ENCODE measurements around the gene C16orf95.

The C16orf95 gene

GRCh38 chr16:87347932-87348615 is 30.9 kb upstream of the C16orf95 start:
- no peak for DNase-seq (ENCODE audit: low read depth)
- TF ChIP-seq, protein P1, sequence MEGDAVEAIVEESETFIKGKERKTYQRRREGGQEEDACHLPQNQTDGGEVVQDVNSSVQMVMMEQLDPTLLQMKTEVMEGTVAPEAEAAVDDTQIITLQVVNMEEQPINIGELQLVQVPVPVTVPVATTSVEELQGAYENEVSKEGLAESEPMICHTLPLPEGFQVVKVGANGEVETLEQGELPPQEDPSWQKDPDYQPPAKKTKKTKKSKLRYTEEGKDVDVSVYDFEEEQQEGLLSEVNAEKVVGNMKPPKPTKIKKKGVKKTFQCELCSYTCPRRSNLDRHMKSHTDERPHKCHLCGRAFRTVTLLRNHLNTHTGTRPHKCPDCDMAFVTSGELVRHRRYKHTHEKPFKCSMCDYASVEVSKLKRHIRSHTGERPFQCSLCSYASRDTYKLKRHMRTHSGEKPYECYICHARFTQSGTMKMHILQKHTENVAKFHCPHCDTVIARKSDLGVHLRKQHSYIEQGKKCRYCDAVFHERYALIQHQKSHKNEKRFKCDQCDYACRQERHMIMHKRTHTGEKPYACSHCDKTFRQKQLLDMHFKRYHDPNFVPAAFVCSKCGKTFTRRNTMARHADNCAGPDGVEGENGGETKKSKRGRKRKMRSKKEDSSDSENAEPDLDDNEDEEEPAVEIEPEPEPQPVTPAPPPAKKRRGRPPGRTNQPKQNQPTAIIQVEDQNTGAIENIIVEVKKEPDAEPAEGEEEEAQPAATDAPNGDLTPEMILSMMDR (IDR thresholded peaks at IDR 0.05; ENCODE audit: insufficient read depth, low read depth, low read length, missing control alignments) = no peak
- H3K4me3 ChIP-seq (ENCODE audit: low read depth, low read length) = no peak overlapping the region

GRCh38 chr16:87346517-87347060 is 29.4 kb upstream of the C16orf95 start:
- no peak for DNase-seq (ENCODE audit: low read depth)
- no peak overlapping the region for H3K4me3 ChIP-seq (ENCODE audit: low read depth, low read length)
- TF ChIP-seq, protein P1 (IDR thresholded peaks at IDR 0.05; ENCODE audit: insufficient read depth, low read depth, low read length, missing control alignments) = no peak

GRCh38 chr16:87345726-87346424 is 28.7 kb upstream of the C16orf95 start:
- H3K4me3 ChIP-seq (ENCODE audit: low read depth, low read length) = no peak overlapping the region
- TF ChIP-seq, protein P1 (IDR thresholded peaks at IDR 0.05; ENCODE audit: insufficient read depth, low read depth, low read length, missing control alignments) = no peak
- no peak for DNase-seq (ENCODE audit: low read depth)

GRCh38 chr16:87344931-87345631 is 27.9 kb upstream of the C16orf95 start:
- no peak overlapping the region for H3K4me3 ChIP-seq (ENCODE audit: low read depth, low read length)
- DNase-seq (ENCODE audit: low read depth) = no peak
- TF ChIP-seq, protein P1 (IDR thresholded peaks at IDR 0.05; ENCODE audit: insufficient read depth, low read depth, low read length, missing control alignments) = no peak

GRCh38 chr16:87344165-87344930 is 27.2 kb upstream of the C16orf95 start:
- TF ChIP-seq, protein P1 (IDR thresholded peaks at IDR 0.05; ENCODE audit: insufficient read depth, low read depth, low read length, missing control alignments) = no peak
- no peak for DNase-seq (ENCODE audit: low read depth)
- no peak overlapping the region for H3K4me3 ChIP-seq (ENCODE audit: low read depth, low read length)

DNA sequence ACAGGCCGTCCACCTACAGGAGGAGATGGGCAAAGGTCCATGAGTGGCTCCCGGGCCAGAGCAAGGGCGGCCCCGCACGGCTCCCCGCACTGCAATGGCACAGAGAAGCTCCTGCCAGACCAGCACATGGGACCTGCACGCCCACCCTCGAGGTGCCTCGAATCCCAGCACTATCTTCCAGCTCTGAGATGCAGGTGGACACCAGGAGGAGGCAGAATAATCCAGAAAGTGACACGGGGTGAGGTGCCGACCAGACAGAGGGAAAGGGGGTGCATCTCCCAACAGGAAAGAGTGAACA is 26.5 kb upstream of the C16orf95 start:
- TF ChIP-seq, protein P1 (IDR thresholded peaks at IDR 0.05; ENCODE audit: insufficient read depth, low read depth, low read length, missing control alignments) = no peak
- no peak for DNase-seq (ENCODE audit: low read depth)
- no peak overlapping the region for H3K4me3 ChIP-seq (ENCODE audit: low read depth, low read length)
